ENCODE data around the gene TSN. TPM values are rescaled to one million over a fixed set of nuclear protein-coding genes. Genes with fewer than 3 reads are reported as not detected.

Gene TSN
- total RNA-seq, 4 donors from 2014 or later: 35.4 to 47.1 (median 37.0) TPM

DNA sequence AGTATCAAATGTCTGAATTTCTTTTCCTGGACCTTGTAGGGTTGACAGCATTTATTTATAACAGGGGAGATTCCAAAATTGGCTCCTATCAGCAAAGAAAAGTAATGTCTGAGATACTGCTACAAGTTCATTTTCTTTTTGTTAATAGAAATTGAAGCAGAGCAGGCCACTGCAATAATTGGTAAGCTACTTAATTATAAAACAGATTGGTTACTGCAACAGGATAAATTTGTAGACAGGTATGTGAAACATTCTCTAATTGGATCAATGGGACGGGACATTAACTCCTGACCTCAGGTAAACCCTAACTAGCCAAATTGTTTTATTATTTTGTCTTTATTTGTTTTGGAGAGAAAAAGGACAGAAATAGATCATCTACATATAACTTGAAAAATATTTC, 39.3 kb upstream of the TSN start:
- TF ChIP-seq, protein P1, sequence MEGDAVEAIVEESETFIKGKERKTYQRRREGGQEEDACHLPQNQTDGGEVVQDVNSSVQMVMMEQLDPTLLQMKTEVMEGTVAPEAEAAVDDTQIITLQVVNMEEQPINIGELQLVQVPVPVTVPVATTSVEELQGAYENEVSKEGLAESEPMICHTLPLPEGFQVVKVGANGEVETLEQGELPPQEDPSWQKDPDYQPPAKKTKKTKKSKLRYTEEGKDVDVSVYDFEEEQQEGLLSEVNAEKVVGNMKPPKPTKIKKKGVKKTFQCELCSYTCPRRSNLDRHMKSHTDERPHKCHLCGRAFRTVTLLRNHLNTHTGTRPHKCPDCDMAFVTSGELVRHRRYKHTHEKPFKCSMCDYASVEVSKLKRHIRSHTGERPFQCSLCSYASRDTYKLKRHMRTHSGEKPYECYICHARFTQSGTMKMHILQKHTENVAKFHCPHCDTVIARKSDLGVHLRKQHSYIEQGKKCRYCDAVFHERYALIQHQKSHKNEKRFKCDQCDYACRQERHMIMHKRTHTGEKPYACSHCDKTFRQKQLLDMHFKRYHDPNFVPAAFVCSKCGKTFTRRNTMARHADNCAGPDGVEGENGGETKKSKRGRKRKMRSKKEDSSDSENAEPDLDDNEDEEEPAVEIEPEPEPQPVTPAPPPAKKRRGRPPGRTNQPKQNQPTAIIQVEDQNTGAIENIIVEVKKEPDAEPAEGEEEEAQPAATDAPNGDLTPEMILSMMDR (IDR thresholded peaks at IDR 0.05; ENCODE audit: low read depth): no peak

DNA sequence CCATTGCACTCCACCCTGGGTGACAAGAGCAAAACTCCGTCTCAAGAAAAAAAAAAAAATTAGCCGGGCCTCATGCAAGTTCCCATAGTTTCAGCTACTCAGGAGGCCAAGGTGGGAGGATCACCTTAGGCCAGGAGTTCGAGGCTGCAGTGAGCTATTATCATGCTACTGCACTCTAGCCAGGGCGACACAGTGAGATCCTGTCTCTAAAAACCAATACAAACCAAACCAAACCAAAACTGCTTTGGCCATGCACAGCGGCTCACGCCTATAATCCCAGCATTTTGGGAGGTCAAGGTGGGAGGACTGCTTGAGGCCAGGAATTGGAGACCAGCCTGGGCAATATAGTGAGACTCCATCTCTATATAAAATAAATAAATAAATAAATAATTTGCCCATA, 37.9 kb upstream of the TSN start:
- TF ChIP-seq, protein P1 (IDR thresholded peaks at IDR 0.05; ENCODE audit: low read depth): no peak

DNA sequence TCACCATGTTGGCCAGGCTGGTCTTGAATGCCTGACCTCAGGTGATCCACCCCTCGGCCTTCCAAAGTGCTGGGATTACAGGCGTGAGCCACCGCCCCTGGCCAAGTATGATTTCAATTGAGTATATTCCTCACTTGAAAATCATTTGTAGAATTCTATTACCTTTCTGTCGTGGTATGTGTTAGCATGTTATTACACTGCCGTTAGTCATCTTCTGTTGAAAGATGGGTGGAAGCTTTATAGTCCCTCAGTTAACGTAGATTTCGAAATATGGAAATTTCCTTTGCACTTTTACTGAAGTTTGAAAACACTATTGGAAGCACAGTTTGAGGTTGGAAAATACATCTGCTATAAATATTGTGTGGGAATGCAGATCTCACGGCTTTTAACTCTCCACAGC, 33.5 kb upstream of the TSN start:
- TF ChIP-seq, protein P1 (IDR thresholded peaks at IDR 0.05; ENCODE audit: low read depth): no peak

DNA sequence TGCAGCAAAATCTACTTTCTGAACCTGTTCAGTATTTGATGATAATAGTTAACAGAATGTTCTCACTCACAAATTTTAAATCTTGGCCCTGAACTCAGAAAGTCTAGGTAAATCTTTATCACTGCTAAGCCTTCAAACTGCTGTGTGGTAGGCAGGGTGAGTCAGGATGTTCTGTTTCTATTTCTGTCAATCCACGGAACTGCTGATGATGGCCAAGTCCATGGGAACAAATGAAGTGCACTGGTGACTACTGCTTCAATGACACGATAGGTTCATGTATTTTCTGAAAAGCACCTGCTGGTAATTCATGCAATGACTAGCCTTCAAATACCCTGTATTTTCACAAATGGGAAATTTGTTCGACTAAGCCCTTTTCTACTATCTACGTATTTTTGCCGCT, 33.0 kb upstream of the TSN start:
- TF ChIP-seq, protein P1 (IDR thresholded peaks at IDR 0.05; ENCODE audit: low read depth): no peak

DNA sequence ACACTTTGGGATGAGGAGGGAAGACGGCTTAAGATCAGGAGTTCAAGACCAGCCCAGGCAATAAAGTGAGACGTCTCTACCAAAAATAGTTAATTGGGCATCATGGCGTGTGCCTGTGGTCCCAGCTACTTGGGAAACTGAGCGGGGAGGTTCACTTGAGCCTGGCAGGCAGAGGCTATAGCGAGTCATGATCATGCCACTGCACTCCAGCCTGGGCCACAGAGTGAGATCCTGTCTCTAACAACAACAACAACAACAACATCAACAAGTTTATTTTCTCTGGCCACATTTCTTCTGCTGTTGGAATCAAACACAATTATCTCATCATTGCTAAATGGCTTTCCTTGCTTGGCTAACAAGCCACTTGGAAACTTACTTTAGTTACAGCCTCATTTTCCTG, 32.1 kb upstream of the TSN start:
- TF ChIP-seq, protein P1 (IDR thresholded peaks at IDR 0.05; ENCODE audit: low read depth): no peak

DNA sequence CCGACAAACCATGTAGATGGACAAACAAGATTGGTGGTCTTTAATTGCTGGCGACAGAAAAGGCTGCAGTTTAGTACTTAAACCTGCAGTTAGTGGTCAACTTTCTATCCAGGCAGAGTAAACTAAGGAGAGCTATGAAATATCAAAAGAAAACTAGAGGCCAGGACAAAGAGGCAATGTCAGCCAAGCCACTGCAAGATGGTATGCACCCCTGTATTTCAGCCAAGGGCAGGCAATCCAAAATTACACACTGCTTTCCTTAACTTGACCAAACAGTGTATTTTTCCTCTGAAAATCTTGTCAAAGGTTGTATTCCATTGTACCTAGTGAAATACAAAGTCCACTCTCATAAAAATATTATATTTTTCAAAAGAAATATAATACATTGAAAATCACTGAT, 28.1 kb upstream of the TSN start:
- TF ChIP-seq, protein P1 (IDR thresholded peaks at IDR 0.05; ENCODE audit: low read depth): no peak

DNA sequence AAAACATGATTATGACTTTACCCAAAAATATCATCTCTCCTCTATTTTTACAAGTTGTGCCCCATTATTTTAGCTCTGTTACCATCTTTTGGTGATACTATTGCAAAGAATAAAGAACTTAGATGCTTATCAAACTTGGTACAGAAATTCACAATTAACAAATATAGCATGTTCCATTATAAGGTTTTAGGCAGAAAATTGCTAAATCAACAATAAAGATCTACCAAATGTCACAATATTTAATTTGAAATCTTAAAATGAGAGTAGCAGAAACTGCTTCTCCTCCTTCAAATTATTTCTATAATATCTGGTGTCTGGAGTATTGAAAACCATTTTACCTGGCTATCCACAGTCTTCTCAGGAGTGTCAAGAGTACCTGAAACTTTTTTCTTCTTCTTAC, 27.5 kb upstream of the TSN start:
- TF ChIP-seq, protein P1 (IDR thresholded peaks at IDR 0.05; ENCODE audit: low read depth): no peak

Data from subcutaneous adipose tissue (tissue), 4 donors.